Measurements from ENCODE around the gene ANKMY2. TPM values are rescaled to one million over a fixed set of nuclear protein-coding genes. Genes with fewer than 3 reads are reported as not detected.
A peak's percentile ranks its signal among the peaks of the same experiment; 100 is the strongest.

The ANKMY2 gene
- polyA plus RNA-seq, 3 donors: 4.8 to 7.5 (median 7.0) TPM

DNA sequence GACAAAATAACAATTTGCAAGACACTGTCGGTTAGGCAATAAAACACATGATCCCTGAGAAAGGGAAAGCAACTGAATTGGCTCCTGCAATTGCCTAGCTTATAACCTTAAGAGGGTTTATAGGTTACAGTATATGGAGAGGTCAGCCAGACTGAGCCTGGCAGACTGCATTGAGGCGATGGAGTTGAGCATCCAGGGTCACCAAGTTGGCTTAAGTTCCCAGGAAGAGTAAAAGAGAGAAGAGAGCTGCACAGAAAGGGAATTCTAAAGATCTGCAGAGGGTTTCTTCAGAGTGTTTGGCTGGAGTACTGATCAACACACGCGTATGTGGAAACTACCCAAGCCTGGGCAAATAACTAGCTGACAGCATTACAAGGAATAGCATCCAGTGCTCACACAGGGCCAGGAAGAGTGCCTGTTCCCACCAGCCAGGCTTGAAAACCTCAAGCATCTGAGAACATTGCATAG, 11.2 kb downstream of the ANKMY2 start:
- intact Hi-C loops (cut with micrococcal nuclease): no loop called here
- H3K27ac Mint-ChIP-seq: peak overlapping the region in 3 of 7 donors; percentile 43 to 71 (median 52)
- 80% methylated on average over 2 of the region's 4 CpGs for WGBS (ENCODE audit: insufficient coverage)
- no peaks in the 10 kb centered on the region for H3K27me3 Mint-ChIP-seq (ENCODE audit: low read depth in 3 of 3)
- no peaks in the 10 kb centered on the region for H3K79me2 ChIP-seq (ENCODE audit: insufficient read depth, low read length)
- peaks cover 15 to 21% of the 10 kb centered on the region in 2 donors for H3K36me3 Mint-ChIP-seq
- H3K9me3 Mint-ChIP-seq: no peaks in the 10 kb centered on the region
- H3K27ac ChIP-seq (ENCODE audit: low read depth in 1 of 2, low read length in 2 of 2): peak overlapping the region in 1 of 2 donors; percentile 27
- H3K9me3 ChIP-seq (replicated peaks in 1 of 2; ENCODE audit: control insufficient read depth in 1 of 2, insufficient read depth in 1 of 2, low read length in 2 of 2): no peaks in the 10 kb centered on the region
- no peaks in the 10 kb centered on the region for H3K27me3 ChIP-seq (ENCODE audit: control insufficient read depth in 2 of 2, insufficient read depth in 2 of 2, low read length in 2 of 2)
- no peaks in the 10 kb centered on the region for H4K20me1 ChIP-seq (ENCODE audit: insufficient read depth, low read length)
- TF ChIP-seq, protein P1, sequence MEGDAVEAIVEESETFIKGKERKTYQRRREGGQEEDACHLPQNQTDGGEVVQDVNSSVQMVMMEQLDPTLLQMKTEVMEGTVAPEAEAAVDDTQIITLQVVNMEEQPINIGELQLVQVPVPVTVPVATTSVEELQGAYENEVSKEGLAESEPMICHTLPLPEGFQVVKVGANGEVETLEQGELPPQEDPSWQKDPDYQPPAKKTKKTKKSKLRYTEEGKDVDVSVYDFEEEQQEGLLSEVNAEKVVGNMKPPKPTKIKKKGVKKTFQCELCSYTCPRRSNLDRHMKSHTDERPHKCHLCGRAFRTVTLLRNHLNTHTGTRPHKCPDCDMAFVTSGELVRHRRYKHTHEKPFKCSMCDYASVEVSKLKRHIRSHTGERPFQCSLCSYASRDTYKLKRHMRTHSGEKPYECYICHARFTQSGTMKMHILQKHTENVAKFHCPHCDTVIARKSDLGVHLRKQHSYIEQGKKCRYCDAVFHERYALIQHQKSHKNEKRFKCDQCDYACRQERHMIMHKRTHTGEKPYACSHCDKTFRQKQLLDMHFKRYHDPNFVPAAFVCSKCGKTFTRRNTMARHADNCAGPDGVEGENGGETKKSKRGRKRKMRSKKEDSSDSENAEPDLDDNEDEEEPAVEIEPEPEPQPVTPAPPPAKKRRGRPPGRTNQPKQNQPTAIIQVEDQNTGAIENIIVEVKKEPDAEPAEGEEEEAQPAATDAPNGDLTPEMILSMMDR (IDR thresholded peaks at IDR 0.05): no peak
- H3K9ac ChIP-seq (ENCODE audit: insufficient read depth, low read length, poor library complexity, severe bottlenecking): no peak overlapping the region
- peaks cover 0 to 3% of the 10 kb centered on the region in 2 donors for H3K4me1 ChIP-seq (ENCODE audit: control insufficient read depth in 1 of 2, insufficient read depth in 2 of 2, low read length in 2 of 2)
- H2AFZ ChIP-seq (ENCODE audit: insufficient read depth, low read depth, low read length, poor library complexity, severe bottlenecking): no peak overlapping the region
- DNase-seq: no peak
- peaks cover 2 to 17% of the 10 kb centered on the region in 2 donors for H3K36me3 ChIP-seq (replicated peaks in 1 of 2; ENCODE audit: control insufficient read depth in 1 of 2, insufficient read depth in 2 of 2, low read length in 2 of 2)
- no peak overlapping the region for H3K4me3 Mint-ChIP-seq
- H3K4me1 Mint-ChIP-seq: peaks cover 12% of the 10 kb centered on the region
- H3K4me2 ChIP-seq (replicated peaks; ENCODE audit: extremely low read depth, low read length, poor library complexity, severe bottlenecking): no peak overlapping the region
- no peak overlapping the region for H3K4me3 ChIP-seq (replicated peaks in 1 of 3; ENCODE audit: low read depth in 2 of 3, low read length in 3 of 3)

DNA sequence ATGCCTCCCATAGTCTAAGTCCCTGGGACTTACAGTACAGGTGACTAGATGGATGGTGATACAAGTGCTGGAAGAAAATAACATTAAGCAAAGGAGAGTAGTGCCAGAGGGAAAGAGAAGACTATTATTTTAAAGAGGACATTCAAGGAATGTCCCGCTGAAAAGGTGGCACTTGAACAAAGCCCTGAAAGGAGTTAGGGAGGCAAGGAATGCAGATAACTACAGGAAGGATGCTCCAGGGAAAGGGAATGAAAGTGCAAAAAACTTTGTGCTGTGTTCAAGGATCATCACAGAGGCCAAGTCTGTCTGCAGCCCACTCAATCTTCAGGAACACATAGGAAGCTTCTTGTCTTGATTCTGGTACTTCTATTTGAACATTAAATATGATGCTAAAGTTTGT, 14.9 kb downstream of the ANKMY2 start:
- H3K27ac Mint-ChIP-seq: no peak overlapping the region
- intact Hi-C loops (cut with micrococcal nuclease): no loop called here

More for the DNA sequence above, 14.9 kb downstream of the ANKMY2 start:
- Histone ChIP-seq H3K9me3 (replicated peaks in 1 of 2; ENCODE audit: control insufficient read depth in 1 of 2, insufficient read depth in 1 of 2, low read length in 2 of 2) (no peaks in the 10 kb centered on the region), H3K27me3 (ENCODE audit: control insufficient read depth in 2 of 2, insufficient read depth in 2 of 2, low read length in 2 of 2) (no peaks in the 10 kb centered on the region), H4K20me1 (ENCODE audit: insufficient read depth, low read length) (no peaks in the 10 kb centered on the region), H3K79me2 (ENCODE audit: insufficient read depth, low read length) (no peaks in the 10 kb centered on the region), H2AFZ (ENCODE audit: insufficient read depth, low read depth, low read length, poor library complexity, severe bottlenecking) (no peak overlapping the region), H3K36me3 (replicated peaks in 1 of 2; ENCODE audit: control insufficient read depth in 1 of 2, insufficient read depth in 2 of 2, low read length in 2 of 2) (peaks cover 2 to 15% of the 10 kb centered on the region in 2 donors), H3K4me2 (replicated peaks; ENCODE audit: extremely low read depth, low read length, poor library complexity, severe bottlenecking) (no peak overlapping the region), H3K4me3 (replicated peaks in 1 of 3; ENCODE audit: low read depth in 2 of 3, low read length in 3 of 3) (no peak overlapping the region), H3K4me1 (ENCODE audit: control insufficient read depth in 1 of 2, insufficient read depth in 2 of 2, low read length in 2 of 2) (peaks cover 0 to 3% of the 10 kb centered on the region in 2 donors), H3K9ac (ENCODE audit: insufficient read depth, low read length, poor library complexity, severe bottlenecking) (no peak overlapping the region), H3K27ac (ENCODE audit: low read depth in 1 of 2, low read length in 2 of 2) (no peak overlapping the region)
- TF ChIP-seq, protein P1 (IDR thresholded peaks at IDR 0.05): no peak
- WGBS (ENCODE audit: insufficient coverage): 100% methylated on average over 1 of the region's 1 CpG
- Mint-ChIP-seq H3K36me3 (peaks cover 13 to 29% of the 10 kb centered on the region in 2 donors), H3K27me3 (ENCODE audit: low read depth in 3 of 3) (no peaks in the 10 kb centered on the region), H3K9me3 (no peaks in the 10 kb centered on the region), H3K4me3 (no peak overlapping the region), H3K4me1 (peaks cover 15% of the 10 kb centered on the region)
- no peak for DNase-seq
